ENCODE data around the gene RIMS1.
A peak's percentile ranks its signal among the peaks of the same experiment; 100 is the strongest.

The RIMS1 gene

GRCh38 chr6:72182337-72183246 is 296.2 kb downstream of the RIMS1 start:
- Histone ChIP-seq H3K14ac (ENCODE audit: low read length) (no peak overlapping the region), H3K23ac (ENCODE audit: low read depth, low read length, poor library complexity) (no peak overlapping the region), H2BK5ac (ENCODE audit: low read length) (no peak overlapping the region), H3K9ac (ENCODE audit: low read depth, low read length, poor library complexity) (peak overlapping the region; percentile 46), H3K4me1 (ENCODE audit: control insufficient read depth in 2 of 2, insufficient read depth in 1 of 2, low read depth in 1 of 2, low read length in 2 of 2) (peaks cover 2 to 5% of the 10 kb centered on the region in 2 donors), H4K8ac (ENCODE audit: low read depth, low read length) (no peak overlapping the region), H3K27ac (replicated peaks; ENCODE audit: low read length) (no peak overlapping the region), H2BK120ac (ENCODE audit: low read depth, low read length) (no peak overlapping the region), H2AFZ (ENCODE audit: low read length) (peak overlapping the region; percentile 98), H3K4ac (ENCODE audit: low read length) (no peak overlapping the region), H3K27me3 (ENCODE audit: control insufficient read depth in 3 of 3, insufficient read depth in 3 of 3, low read depth in 1 of 3, low read length in 3 of 3) (peaks cover 2 to 57% (median 10%) of the 10 kb centered on the region in 3 experiments), H2BK15ac (ENCODE audit: low read length) (no peak overlapping the region), H3K79me1 (ENCODE audit: low read depth, low read length) (no peaks in the 10 kb centered on the region), H3K4me2 (ENCODE audit: insufficient read depth, low read length, poor library complexity, severe bottlenecking) (peak overlapping the region; percentile 79), H2BK12ac (ENCODE audit: low read length) (no peak overlapping the region), H3K9me3 (replicated peaks in 1 of 2; ENCODE audit: control insufficient read depth in 2 of 2, insufficient read depth in 1 of 2, low read depth in 1 of 2, low read length in 2 of 2) (peaks cover 0 to 8% of the 10 kb centered on the region in 2 donors), H3K4me3 (ENCODE audit: low read length in 2 of 2) (peak overlapping the region; percentile 52 to 77), H4K91ac (ENCODE audit: low read depth, low read length, poor library complexity) (no peak overlapping the region), H3K36me3 (replicated peaks in 1 of 2; ENCODE audit: control insufficient read depth in 2 of 2, insufficient read depth in 2 of 2, low read length in 2 of 2) (no peaks in the 10 kb centered on the region), H2AK5ac (ENCODE audit: low read depth, low read length) (no peak overlapping the region), H3K18ac (ENCODE audit: low read length) (peak overlapping the region; percentile 80)
- WGBS, 2 donors (ENCODE audit: extremely low coverage in 2 of 2, insufficient read length in 2 of 2, insufficient replicate concordance in 1 of 2) = no CpG with 5 or more reads among the region's 100 CpGs
- peak; percentile 58 for DNase-seq (ENCODE audit: low spot score)

- no peak overlapping the region for H3K4me3 ChIP-seq (ENCODE audit: low read length in 2 of 2)
- no peak overlapping the region for H2BK5ac ChIP-seq (ENCODE audit: low read length)
- no peak overlapping the region for H3K4ac ChIP-seq (ENCODE audit: low read length)
- H2BK15ac ChIP-seq (ENCODE audit: low read length) = no peak overlapping the region
- no peak overlapping the region for H3K23ac ChIP-seq (ENCODE audit: low read depth, low read length, poor library complexity)
- H2BK12ac ChIP-seq (ENCODE audit: low read length) = no peak overlapping the region
- H3K79me1 ChIP-seq (ENCODE audit: low read depth, low read length) = no peaks in the 10 kb centered on the region
- no peak overlapping the region for H2AK5ac ChIP-seq (ENCODE audit: low read depth, low read length)
- H3K36me3 ChIP-seq (replicated peaks in 1 of 2; ENCODE audit: control insufficient read depth in 2 of 2, insufficient read depth in 2 of 2, low read length in 2 of 2) = no peaks in the 10 kb centered on the region
- H3K14ac ChIP-seq (ENCODE audit: low read length) = no peak overlapping the region
- H2BK120ac ChIP-seq (ENCODE audit: low read depth, low read length) = no peak overlapping the region
- WGBS, 2 donors (ENCODE audit: extremely low coverage in 2 of 2, insufficient read length in 2 of 2, insufficient replicate concordance in 1 of 2) = no CpG with 5 or more reads among the region's 2 CpGs
- H3K18ac ChIP-seq (ENCODE audit: low read length) = no peak overlapping the region
- H3K27ac ChIP-seq (replicated peaks; ENCODE audit: low read length) = no peak overlapping the region
- H3K9ac ChIP-seq (ENCODE audit: low read depth, low read length, poor library complexity) = no peak overlapping the region
- H3K9me3 ChIP-seq (replicated peaks in 1 of 2; ENCODE audit: control insufficient read depth in 2 of 2, insufficient read depth in 1 of 2, low read depth in 1 of 2, low read length in 2 of 2) = no peaks in the 10 kb centered on the region
- no peak overlapping the region for H2AFZ ChIP-seq (ENCODE audit: low read length)
- H3K4me1 ChIP-seq (ENCODE audit: control insufficient read depth in 2 of 2, insufficient read depth in 1 of 2, low read depth in 1 of 2, low read length in 2 of 2) = no peaks in the 10 kb centered on the region
- H3K4me2 ChIP-seq (ENCODE audit: insufficient read depth, low read length, poor library complexity, severe bottlenecking) = no peak overlapping the region
- H4K91ac ChIP-seq (ENCODE audit: low read depth, low read length, poor library complexity) = no peak overlapping the region
- H4K8ac ChIP-seq (ENCODE audit: low read depth, low read length) = no peak overlapping the region
- H3K27me3 ChIP-seq (ENCODE audit: control insufficient read depth in 3 of 3, insufficient read depth in 3 of 3, low read depth in 1 of 3, low read length in 3 of 3) = no peaks in the 10 kb centered on the region
- no peak for DNase-seq (ENCODE audit: low spot score)
These were observed 317.6 kb downstream of the RIMS1 start for GRCh38 chr6:72203983-72204382.

GRCh38 chr6:72205500-72205899 is 319.1 kb downstream of the RIMS1 start:
- H2BK120ac ChIP-seq (ENCODE audit: low read depth, low read length) = no peak overlapping the region
- no peak overlapping the region for H3K4me3 ChIP-seq (ENCODE audit: low read length in 2 of 2)
- no peaks in the 10 kb centered on the region for H3K4me1 ChIP-seq (ENCODE audit: control insufficient read depth in 2 of 2, insufficient read depth in 1 of 2, low read depth in 1 of 2, low read length in 2 of 2)
- H3K4ac ChIP-seq (ENCODE audit: low read length) = no peak overlapping the region
- H4K8ac ChIP-seq (ENCODE audit: low read depth, low read length) = no peak overlapping the region
- no peak overlapping the region for H3K27ac ChIP-seq (replicated peaks; ENCODE audit: low read length)
- H2AK5ac ChIP-seq (ENCODE audit: low read depth, low read length) = no peak overlapping the region
- H3K23ac ChIP-seq (ENCODE audit: low read depth, low read length, poor library complexity) = no peak overlapping the region
- H3K4me2 ChIP-seq (ENCODE audit: insufficient read depth, low read length, poor library complexity, severe bottlenecking) = no peak overlapping the region
- no peak overlapping the region for H2BK15ac ChIP-seq (ENCODE audit: low read length)
- H3K9me3 ChIP-seq (replicated peaks in 1 of 2; ENCODE audit: control insufficient read depth in 2 of 2, insufficient read depth in 1 of 2, low read depth in 1 of 2, low read length in 2 of 2) = no peaks in the 10 kb centered on the region
- H3K9ac ChIP-seq (ENCODE audit: low read depth, low read length, poor library complexity) = no peak overlapping the region
- no peak for DNase-seq (ENCODE audit: low spot score)
- no peak overlapping the region for H4K91ac ChIP-seq (ENCODE audit: low read depth, low read length, poor library complexity)
- H3K18ac ChIP-seq (ENCODE audit: low read length) = no peak overlapping the region
- no peak overlapping the region for H2BK12ac ChIP-seq (ENCODE audit: low read length)
- no peak overlapping the region for H2BK5ac ChIP-seq (ENCODE audit: low read length)
- no peaks in the 10 kb centered on the region for H3K27me3 ChIP-seq (ENCODE audit: control insufficient read depth in 3 of 3, insufficient read depth in 3 of 3, low read depth in 1 of 3, low read length in 3 of 3)
- H3K14ac ChIP-seq (ENCODE audit: low read length) = no peak overlapping the region
- H3K36me3 ChIP-seq (replicated peaks in 1 of 2; ENCODE audit: control insufficient read depth in 2 of 2, insufficient read depth in 2 of 2, low read length in 2 of 2) = no peaks in the 10 kb centered on the region
- no peaks in the 10 kb centered on the region for H3K79me1 ChIP-seq (ENCODE audit: low read depth, low read length)
- no peak overlapping the region for H2AFZ ChIP-seq (ENCODE audit: low read length)

- Histone ChIP-seq H2BK120ac (ENCODE audit: low read depth, low read length) (no peak overlapping the region), H3K79me1 (ENCODE audit: low read depth, low read length) (no peaks in the 10 kb centered on the region), H3K4me2 (ENCODE audit: insufficient read depth, low read length, poor library complexity, severe bottlenecking) (no peak overlapping the region), H3K9ac (ENCODE audit: low read depth, low read length, poor library complexity) (no peak overlapping the region), H2BK15ac (ENCODE audit: low read length) (no peak overlapping the region), H2BK12ac (ENCODE audit: low read length) (no peak overlapping the region), H2BK5ac (ENCODE audit: low read length) (no peak overlapping the region), H4K91ac (ENCODE audit: low read depth, low read length, poor library complexity) (no peak overlapping the region), H3K36me3 (replicated peaks in 1 of 2; ENCODE audit: control insufficient read depth in 2 of 2, insufficient read depth in 2 of 2, low read length in 2 of 2) (no peaks in the 10 kb centered on the region), H3K27me3 (ENCODE audit: control insufficient read depth in 3 of 3, insufficient read depth in 3 of 3, low read depth in 1 of 3, low read length in 3 of 3) (no peaks in the 10 kb centered on the region), H3K18ac (ENCODE audit: low read length) (no peak overlapping the region), H4K8ac (ENCODE audit: low read depth, low read length) (no peak overlapping the region), H2AFZ (ENCODE audit: low read length) (no peak overlapping the region), H3K4me3 (ENCODE audit: low read length in 2 of 2) (no peak overlapping the region), H3K14ac (ENCODE audit: low read length) (no peak overlapping the region), H3K4ac (ENCODE audit: low read length) (no peak overlapping the region), H3K9me3 (replicated peaks in 1 of 2; ENCODE audit: control insufficient read depth in 2 of 2, insufficient read depth in 1 of 2, low read depth in 1 of 2, low read length in 2 of 2) (no peaks in the 10 kb centered on the region), H2AK5ac (ENCODE audit: low read depth, low read length) (no peak overlapping the region), H3K4me1 (ENCODE audit: control insufficient read depth in 2 of 2, insufficient read depth in 1 of 2, low read depth in 1 of 2, low read length in 2 of 2) (no peaks in the 10 kb centered on the region), H3K27ac (replicated peaks; ENCODE audit: low read length) (no peak overlapping the region), H3K23ac (ENCODE audit: low read depth, low read length, poor library complexity) (no peak overlapping the region)
- DNase-seq (ENCODE audit: low spot score) = no peak
- WGBS, 2 donors (ENCODE audit: extremely low coverage in 2 of 2, insufficient read length in 2 of 2, insufficient replicate concordance in 1 of 2) = no CpG with 5 or more reads among the region's 3 CpGs
These were observed 320.3 kb downstream of the RIMS1 start for GRCh38 chr6:72206606-72207005.

Data from neuronal stem cell (in vitro differentiated cells).